NCI-H2196 (cell line): ENCODE results near the gene ARHGAP15.

Experiments
- DNase-seq: peaks from one replicate; lab custom pipeline; 2025; ENCODE audit not compliant: unreplicated experiment; lab: John Stamatoyannopoulos, UW

ARHGAP15 gene

GRCh38 chr2:143440411-143441012 lies 311.3 kb downstream of the ARHGAP15 start:
- no peak for DNase-seq

GRCh38 chr2:143442193-143442592 lies 313.0 kb downstream of the ARHGAP15 start:
- DNase-seq, result no peak

GRCh38 chr2:143451642-143452281 lies 322.5 kb downstream of the ARHGAP15 start:
- no peak for DNase-seq

GRCh38 chr2:143452817-143453451 lies 323.7 kb downstream of the ARHGAP15 start:
- DNase-seq, result no peak

GRCh38 chr2:143453981-143454511 lies 324.8 kb downstream of the ARHGAP15 start:
- no peak for DNase-seq

GRCh38 chr2:143455317-143455716 lies 326.1 kb downstream of the ARHGAP15 start:
- no peak for DNase-seq

GRCh38 chr2:143458258-143459190 lies 329.3 kb downstream of the ARHGAP15 start:
- DNase-seq, result no peak

GRCh38 chr2:143460382-143460781 lies 331.2 kb downstream of the ARHGAP15 start:
- DNase-seq, result no peak

- no peak for DNase-seq
Observed at GRCh38 chr2:143463719-143464118, 334.5 kb downstream of the ARHGAP15 start.

- no peak for DNase-seq
Observed at GRCh38 chr2:143466391-143466790, 337.2 kb downstream of the ARHGAP15 start.

GRCh38 chr2:143467011-143467410 lies 337.8 kb downstream of the ARHGAP15 start:
- DNase-seq, result no peak

GRCh38 chr2:143468341-143468888 lies 339.2 kb downstream of the ARHGAP15 start:
- no peak for DNase-seq

- no peak for DNase-seq
Observed at GRCh38 chr2:143469323-143469722, 340.1 kb downstream of the ARHGAP15 start.

- DNase-seq, result no peak
Observed at GRCh38 chr2:143471550-143471949, 342.3 kb downstream of the ARHGAP15 start.

- no peak for DNase-seq
Observed at GRCh38 chr2:143473216-143473615, 344.0 kb downstream of the ARHGAP15 start.

- DNase-seq, result no peak
Observed at GRCh38 chr2:143473820-143474219, 344.6 kb downstream of the ARHGAP15 start.

GRCh38 chr2:143474586-143474985 lies 345.4 kb downstream of the ARHGAP15 start:
- no peak for DNase-seq

- no peak for DNase-seq
Observed at GRCh38 chr2:143475041-143475776, 346.0 kb downstream of the ARHGAP15 start.

GRCh38 chr2:143476336-143477087 lies 347.3 kb downstream of the ARHGAP15 start:
- no peak for DNase-seq
